Inferior parietal cortex (tissue), 1 donor: Measurements from ENCODE around the gene REV3L.
"Not testable (repeated sequence)": the region's sequence is repeated elsewhere in the genome, so short reads cannot be mapped to it uniquely, and the experiment has no call there.

Source experiments
- DNase-seq: peaks from one replicate; pipeline ENCODE4 v3.0.0-alpha.2; 2016; ENCODE audit errors: extremely low spot score

The REV3L gene

GRCh38 chr6:111492499-111492898 lies 9.5 kb upstream of the REV3L start:
- DNase-seq, result no peak

GRCh38 chr6:111490067-111490466 lies 7.0 kb upstream of the REV3L start:
- DNase-seq, result no peak

GRCh38 chr6:111487661-111488060 lies 4.6 kb upstream of the REV3L start:
- no peak for DNase-seq

DNA sequence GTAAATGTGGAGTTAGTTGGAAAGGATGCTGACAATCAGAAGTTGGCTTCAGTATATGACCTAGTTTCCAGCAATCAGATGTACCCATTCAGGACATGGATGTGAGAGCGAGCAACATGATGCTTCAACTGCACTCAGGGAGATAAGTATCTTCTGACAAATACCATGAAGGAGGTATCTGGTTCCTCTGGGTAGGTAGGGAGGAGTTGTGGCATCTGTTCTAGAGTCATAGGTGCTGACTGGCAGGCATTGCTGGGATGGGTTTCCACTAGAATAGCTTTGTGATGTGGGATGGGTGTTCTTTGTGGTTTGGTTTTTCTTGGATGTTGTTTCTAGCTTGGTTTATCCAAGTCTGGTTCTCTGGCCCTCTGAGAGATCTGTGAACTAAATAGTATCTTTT lies 3.9 kb upstream of the REV3L start:
- DNase-seq, result no peak

- no peak for DNase-seq
Observed at GRCh38 chr6:111486475-111486874, 3.5 kb upstream of the REV3L start.

DNA sequence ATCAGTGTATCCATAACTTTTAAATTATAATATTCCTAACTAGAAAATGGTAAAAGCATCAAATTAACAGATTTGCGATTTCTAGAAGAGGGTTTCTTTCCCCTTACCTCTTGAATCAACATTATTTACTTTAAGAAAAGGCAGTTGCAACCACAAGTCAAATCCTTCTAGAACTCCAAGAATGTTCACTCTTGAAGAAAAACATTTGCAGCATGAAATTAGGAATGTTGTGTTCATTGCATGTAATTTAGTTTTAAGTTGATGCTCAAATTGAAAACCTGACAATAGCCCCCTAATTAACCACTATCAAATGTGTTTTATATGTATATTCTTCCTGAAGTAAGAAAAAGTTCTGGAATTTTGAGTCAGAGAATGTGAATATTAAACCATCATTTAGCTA lies 2.3 kb upstream of the REV3L start:
- no peak for DNase-seq

DNA sequence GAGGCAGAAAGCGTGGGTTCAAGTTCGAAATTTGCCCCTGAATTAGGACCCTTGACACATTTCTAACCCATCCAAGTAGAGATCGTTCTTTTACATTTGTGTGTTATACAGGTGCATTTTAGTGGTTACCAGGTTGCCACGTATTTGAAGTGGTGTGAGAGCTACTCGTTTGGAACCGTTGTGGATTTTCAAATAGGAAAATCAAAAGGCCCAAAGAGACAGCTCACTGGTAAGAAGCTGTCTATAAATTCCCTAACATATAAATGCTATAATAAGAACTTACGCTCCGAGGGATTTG lies 1.6 kb upstream of the REV3L start:
- peak; percentile 41 for DNase-seq

- peak; percentile 85 for DNase-seq
Observed at GRCh38 chr6:111483736-111484632, 966 bp upstream of the REV3L start.

DNA sequence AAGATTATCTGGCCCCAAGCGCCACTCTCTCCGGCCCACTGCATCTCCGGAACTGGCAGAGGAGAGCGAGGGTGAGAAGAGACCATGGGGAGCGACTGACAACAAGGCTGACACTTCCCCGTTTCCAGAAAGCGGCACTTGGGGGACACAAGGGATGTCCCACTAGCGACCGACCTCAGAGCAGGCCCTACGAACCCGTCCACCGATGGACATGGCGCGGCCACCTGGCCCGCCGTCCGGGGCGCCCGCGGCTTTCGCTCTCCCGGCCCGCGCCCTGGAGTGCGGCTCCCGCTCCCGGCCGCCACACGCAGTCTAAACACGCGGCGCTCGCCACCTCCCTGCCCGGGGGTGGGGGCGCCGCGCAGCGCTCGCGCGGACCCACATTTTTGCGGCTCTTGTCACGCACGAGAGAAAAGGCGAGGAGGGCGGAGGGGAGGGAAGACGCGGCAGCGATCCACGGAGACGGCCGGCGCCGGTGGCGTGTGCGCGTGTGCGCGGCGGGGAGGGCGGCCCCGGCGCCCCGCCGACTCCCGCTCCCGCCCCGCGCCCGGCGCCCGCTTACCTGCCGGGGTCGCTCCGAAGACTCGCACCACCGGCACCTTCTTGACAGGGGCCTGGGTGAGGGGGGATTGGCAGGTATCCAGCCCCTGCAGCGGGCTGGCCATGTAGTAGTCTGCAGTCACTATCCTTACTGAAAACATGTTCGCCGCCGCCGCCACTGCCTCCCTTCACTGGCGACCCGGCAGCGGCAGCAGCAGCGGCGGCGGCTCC lies 645 bp downstream of the REV3L start:
- peak; percentile 51 for DNase-seq

GRCh38 chr6:111481836-111482187 lies 1.2 kb downstream of the REV3L start:
- DNase-seq, result no peak

DNA sequence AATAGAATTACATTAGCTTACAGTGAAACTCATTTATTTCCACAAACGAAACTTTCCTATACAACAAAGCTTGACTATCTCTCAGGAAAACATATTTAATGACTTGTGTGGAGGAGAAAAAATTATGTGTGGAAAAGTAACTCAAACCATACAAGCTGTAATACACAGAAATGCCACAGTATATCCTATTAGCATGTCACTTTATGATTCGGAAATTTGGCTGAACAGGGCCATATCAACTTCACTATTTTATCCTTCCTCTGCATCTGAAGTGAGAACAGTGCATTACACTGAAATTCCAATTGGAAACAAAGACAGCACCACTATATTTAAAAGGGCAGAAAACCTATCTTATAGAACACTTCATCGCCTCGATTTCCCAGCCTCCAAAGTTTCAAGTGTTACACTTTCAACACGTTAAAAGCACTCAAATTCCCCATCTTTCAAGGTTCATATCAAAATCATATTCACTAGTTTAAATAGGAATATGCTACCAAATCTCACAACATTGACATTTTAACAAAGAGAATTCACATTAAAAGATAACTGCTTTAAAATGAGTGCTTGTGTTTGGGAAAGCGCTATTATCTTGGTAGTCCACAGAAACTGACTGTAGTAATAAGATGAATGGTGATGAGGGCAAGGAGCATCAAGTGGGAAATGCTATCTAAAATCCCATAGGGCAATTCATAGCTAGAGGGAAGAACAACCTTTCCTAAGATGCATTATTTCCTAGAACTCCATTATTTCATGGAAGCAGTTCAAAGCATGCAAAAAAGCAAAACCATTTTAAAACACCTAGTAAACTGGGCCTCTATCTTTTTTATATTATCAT lies 1.8 kb downstream of the REV3L start:
- DNase-seq, result peak; percentile 36

GRCh38 chr6:111478749-111479148 lies 4.3 kb downstream of the REV3L start:
- peak; percentile 58 for DNase-seq

DNA sequence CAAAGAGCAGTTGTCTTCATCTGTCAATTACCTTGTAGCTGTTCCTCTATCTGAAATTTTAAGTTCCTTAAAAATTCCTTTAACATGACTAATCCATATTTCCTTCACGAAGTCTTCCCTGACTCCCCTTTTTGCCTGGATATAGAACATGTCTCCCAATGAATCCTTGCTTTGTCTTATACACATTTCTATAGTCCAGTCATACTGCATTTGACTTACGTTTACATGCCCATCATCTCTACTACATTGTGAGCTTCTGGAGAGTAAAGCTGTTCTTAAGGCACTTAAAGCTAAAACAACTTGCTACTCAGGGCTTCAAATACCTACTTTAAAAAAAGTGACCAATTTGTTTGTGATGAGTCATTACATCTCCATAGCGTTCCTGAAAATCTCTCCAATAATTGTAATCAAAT lies 4.9 kb downstream of the REV3L start:
- no peak for DNase-seq

DNA sequence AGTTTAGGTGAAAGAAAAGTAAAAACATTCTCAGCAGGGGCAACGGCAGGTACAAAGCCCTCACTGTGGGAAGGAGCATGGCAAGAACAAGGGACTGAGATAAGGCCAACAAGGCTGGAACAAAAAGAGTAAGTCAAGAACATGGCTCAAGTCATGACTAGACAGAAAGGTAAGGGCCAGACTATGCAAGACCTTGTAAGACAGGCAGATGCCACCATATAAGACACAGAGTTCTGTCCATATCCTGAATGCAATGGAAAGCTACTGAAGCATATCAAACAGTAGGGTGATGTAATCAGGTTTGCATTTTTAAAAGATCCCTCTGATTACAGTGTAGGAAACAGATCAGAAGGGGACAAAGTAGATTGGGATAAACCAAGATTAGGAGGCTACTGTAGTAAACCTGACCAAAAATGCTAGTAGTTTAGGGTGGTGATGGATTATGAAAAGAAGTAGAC lies 5.5 kb downstream of the REV3L start:
- DNase-seq, result no peak

DNA sequence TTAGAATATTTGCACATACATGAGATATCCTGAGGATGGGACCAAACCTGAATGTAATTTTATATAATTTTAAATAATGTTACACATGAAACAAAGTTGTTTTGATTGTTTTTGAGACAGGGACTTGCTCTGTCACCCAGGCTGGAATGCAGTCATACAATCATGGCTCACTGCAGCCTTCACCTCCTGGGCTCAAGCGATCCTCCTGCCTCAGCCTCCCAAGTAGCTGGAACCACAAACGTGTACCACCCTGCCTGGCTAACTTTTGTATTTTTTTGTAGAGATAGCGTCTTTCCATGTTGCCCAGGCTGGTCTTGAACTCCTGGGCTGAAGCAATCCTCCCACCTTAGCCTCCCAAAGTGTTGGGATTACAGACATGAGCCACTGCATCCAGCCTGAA lies 7.0 kb downstream of the REV3L start:
- DNase-seq, result not testable (repeated sequence)

- no peak for DNase-seq
Observed at GRCh38 chr6:111474771-111475170, 8.2 kb downstream of the REV3L start.

DNA sequence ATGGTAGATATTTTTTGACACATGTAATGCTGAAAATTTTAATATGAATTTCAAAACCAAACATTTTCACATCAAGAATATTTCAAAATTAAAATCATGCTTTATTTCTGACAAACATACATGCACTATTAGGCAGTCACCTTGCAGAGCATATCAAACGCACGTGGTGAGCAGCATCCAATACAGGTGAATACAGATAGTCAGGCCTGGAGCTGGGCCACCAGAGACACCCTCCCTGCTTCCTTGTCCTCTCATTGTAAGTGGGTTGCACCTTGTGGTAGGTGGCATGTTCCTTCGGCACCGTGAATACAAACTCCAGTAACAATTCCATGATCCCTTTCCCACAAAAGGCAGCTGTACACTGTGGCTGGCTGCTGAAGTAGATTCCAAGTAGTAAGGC lies 8.9 kb downstream of the REV3L start:
- DNase-seq, result no peak

- no peak for DNase-seq
Observed at GRCh38 chr6:111472933-111473435, 10.0 kb downstream of the REV3L start.

- no peak for DNase-seq
Observed at GRCh38 chr6:111471958-111472357, 11.1 kb downstream of the REV3L start.

GRCh38 chr6:111471533-111471932 lies 11.5 kb downstream of the REV3L start:
- no peak for DNase-seq

GRCh38 chr6:111470991-111471390 lies 12.0 kb downstream of the REV3L start:
- DNase-seq, result no peak

GRCh38 chr6:111469543-111469942 lies 13.5 kb downstream of the REV3L start:
- peak; percentile 43 for DNase-seq
